Endothelial cell of umbilical vein (primary cell): ENCODE results near the gene PLAGL1.

Source experiments
- EZH2 ChIP-seq: IDR thresholded peaks from 2 replicates; pipeline ENCODE4 v1.6.1; 2012; ENCODE audit warnings: borderline replicate concordance, low read depth, mild to moderate bottlenecking, moderate library complexity, low read length, inconsistent platforms; ENCODE audit not compliant: severe bottlenecking
- MAX ChIP-seq: IDR thresholded peaks from 2 replicates; pipeline ENCODE4 v1.6.1; 2011; ENCODE audit not compliant: insufficient read depth, insufficient read length
- POLR2A ChIP-seq: IDR thresholded peaks from 2 replicates; pipeline ENCODE4 v1.6.1; 2012; ENCODE audit warnings: low read depth, mild to moderate bottlenecking, control low read depth, low read length
- POLR2AphosphoS5 ChIP-seq: IDR thresholded peaks from 2 replicates; pipeline ENCODE4 v1.6.1; 2012; ENCODE audit warnings: low read depth, mild to moderate bottlenecking, control low read depth, low read length, moderate library complexity; ENCODE audit not compliant: insufficient read depth
- TF ChIP-seq, protein P1 (sequence below), 2 donors: IDR thresholded peaks; 1 replicate in 1 of 2; 2 replicates in 1 of 2; pipeline ENCODE4 v1.5.1; 2011; ENCODE audit warnings: low read length in 2 of 2, mild to moderate bottlenecking in 2 of 2, moderate library complexity in 2 of 2, control low read depth in 1 of 2, inconsistent platforms in 1 of 2, low read depth in 1 of 2; ENCODE audit not compliant: insufficient read depth in 1 of 2; ENCODE audit errors: extremely low read depth in 1 of 2

GRCh38 chr6:143982968-143983367 lies 25.1 kb downstream of the PLAGL1 start:
- no peak for TF ChIP-seq MAX
- TF ChIP-seq, protein P1, sequence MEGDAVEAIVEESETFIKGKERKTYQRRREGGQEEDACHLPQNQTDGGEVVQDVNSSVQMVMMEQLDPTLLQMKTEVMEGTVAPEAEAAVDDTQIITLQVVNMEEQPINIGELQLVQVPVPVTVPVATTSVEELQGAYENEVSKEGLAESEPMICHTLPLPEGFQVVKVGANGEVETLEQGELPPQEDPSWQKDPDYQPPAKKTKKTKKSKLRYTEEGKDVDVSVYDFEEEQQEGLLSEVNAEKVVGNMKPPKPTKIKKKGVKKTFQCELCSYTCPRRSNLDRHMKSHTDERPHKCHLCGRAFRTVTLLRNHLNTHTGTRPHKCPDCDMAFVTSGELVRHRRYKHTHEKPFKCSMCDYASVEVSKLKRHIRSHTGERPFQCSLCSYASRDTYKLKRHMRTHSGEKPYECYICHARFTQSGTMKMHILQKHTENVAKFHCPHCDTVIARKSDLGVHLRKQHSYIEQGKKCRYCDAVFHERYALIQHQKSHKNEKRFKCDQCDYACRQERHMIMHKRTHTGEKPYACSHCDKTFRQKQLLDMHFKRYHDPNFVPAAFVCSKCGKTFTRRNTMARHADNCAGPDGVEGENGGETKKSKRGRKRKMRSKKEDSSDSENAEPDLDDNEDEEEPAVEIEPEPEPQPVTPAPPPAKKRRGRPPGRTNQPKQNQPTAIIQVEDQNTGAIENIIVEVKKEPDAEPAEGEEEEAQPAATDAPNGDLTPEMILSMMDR (IDR thresholded peaks at IDR 0.05; ENCODE audit: extremely low read depth in 1 of 2, insufficient read depth in 1 of 2, low read depth in 1 of 2, low read length in 2 of 2), result no peak
- TF ChIP-seq POLR2A, result no peak
- no peak for TF ChIP-seq POLR2AphosphoS5
- no peak for TF ChIP-seq EZH2
